HUDEP-2 (cell line): ENCODE results near the gene RABGEF1.
"Not testable (repeated sequence)": the region's sequence is repeated elsewhere in the genome, so short reads cannot be mapped to it uniquely, and the experiment has no call there.

Experiments used
- DNase-seq, 76 experiments: peaks; one replicate each; lab custom pipeline; 2025; ENCODE audit not compliant: unreplicated experiment in 76 of 76; lab: John Stamatoyannopoulos, UW

RABGEF1 gene

DNA sequence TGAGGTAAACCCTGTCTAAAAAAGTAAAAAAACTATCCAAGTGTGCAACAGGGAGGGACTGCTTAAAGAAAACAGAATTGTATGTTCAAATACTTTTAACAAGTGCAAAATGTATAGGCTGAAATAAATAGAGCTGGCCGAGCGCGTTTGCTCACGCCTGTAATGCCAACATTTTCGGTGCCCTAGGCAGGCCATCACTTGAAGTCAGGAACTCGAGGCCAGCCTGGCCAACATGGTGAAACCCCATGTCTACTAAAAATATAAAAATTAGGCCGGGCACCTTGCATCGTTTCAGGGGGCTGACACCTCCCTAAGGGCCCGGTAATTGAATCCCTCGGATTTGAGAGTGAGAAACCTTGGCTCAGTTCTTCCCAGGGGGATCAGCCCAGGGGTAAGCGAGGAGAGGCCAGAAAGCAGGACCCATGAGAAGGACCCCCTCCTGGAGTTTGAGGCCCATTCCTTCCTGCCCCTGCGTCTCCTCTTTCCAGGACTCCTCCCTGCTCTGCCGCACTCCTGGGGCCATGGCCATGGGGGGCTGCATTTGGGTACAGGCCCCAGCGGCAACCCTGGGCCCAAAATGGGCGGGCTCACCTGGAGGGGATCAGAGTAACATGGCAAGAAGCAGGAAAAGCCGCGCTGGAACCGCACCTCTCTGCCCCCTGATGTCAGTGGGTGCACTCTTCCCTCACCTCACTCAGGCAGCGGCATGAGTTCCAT is 105.0 kb downstream of the RABGEF1 start:
- DNase-seq: no peak

DNA sequence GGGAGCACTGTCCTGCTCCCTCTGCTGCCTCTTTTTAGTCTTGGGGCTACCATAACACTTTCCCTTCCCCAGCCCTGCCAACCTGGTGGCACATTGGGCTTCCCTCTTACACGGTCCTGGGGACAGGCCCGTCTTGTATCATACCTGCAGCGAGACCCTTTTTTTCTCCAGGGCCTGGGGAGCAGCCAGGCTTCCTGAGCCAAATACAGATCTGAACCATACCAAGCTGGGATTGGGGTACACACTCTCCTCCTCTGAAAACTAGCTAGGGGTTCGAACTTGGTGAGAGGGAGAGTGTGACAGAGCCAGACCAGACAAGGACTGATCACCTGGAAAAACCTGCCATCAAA is 105.5 kb downstream of the RABGEF1 start:
- not testable (repeated sequence) for DNase-seq

- DNase-seq: not testable (repeated sequence)
Measured at GRCh38 chr7:66847523-66847855, 107.0 kb downstream of the RABGEF1 start.

DNA sequence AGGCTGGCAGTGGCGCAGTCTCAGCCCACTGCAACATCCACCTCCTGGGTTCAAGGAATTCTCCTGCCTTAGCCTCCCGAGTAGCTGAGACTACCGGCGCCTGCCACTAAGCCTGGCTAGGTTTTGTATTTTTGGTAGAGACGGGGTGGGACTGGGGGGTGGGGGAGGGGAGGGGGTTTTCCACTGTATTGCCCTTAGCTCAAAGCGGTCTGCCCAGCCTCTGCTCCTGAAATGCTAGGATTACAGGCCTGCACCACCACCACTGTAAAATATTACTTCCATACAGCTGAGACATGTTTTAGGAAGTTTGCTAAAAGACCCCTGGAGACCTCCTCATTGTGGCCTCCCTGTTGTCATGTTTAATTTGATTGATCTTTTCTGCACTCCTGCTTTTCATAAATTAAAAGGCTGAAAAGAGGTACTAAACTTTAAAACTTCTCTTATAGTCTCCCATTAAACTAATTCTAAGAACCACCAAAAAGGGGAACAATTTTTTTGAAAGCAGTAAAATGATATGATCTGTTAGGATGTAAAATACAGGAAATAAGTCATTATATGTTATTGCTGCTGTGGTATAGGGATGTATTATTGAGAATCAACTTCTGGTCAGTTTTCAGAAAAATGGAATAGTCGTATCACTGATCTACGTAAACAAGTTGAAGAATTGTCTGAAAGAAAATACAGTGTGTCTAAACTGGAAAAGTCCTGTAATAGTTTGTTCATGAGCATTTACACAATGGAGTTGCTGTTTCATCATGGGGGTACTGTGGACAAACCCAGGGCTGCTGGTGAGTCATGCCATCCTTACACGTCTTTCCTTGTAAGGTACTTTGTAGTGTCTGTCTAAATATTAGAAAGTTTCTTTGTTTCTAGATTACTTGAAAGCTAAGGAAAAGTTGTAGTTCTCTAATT is 107.6 kb downstream of the RABGEF1 start:
- DNase-seq: no peak

DNA sequence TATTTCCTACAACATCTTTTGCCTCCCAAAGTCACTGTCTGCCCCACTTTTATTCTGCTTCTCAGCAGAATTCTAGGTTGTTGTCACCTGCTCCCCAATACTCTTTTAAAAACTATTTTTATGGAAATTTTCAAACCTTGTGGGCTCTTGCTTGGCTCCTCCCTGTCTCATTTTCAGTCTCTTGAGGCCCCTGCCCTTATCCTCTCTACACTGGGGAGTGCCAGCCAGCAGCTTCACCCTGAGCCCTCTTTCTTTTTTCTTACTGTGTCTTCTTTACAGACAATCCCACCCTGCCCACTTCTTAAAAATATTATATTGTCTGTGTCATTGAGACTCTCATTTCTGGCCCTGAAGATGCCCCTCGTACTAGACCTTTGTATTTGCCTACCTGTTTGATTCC is 118.8 kb downstream of the RABGEF1 start:
- no peak for DNase-seq

- no peak for DNase-seq
Measured at GRCh38 chr7:66859794-66860645, 119.5 kb downstream of the RABGEF1 start.

GRCh38 chr7:66860767-66861166 is 120.2 kb downstream of the RABGEF1 start:
- no peak for DNase-seq
